ENCODE measurements around the gene CLGN. TPM values are rescaled to one million over a fixed set of nuclear protein-coding genes. Genes with fewer than 3 reads are reported as not detected.

The CLGN gene
- total RNA-seq, 1 experiment from 2014 or later = 2.9 TPM

GRCh38 chr4:140344101-140344500 is 83.3 kb downstream of the CLGN start:
- Histone ChIP-seq H3K4me2 (ENCODE audit: insufficient read depth, insufficient read length, low read length) (no peak overlapping the region), H3K23ac (ENCODE audit: insufficient read length, low read depth, low read length) (no peak overlapping the region), H4K5ac (ENCODE audit: insufficient read length, low read depth, low read length) (no peak overlapping the region), H4K20me1 (ENCODE audit: control insufficient read depth, insufficient read depth, insufficient read length) (no peaks in the 10 kb centered on the region), H3K14ac (ENCODE audit: insufficient read depth, low read length) (no peak overlapping the region), H3K4ac (ENCODE audit: low read depth, low read length) (no peak overlapping the region), H3T11ph (ENCODE audit: low read length) (no peak overlapping the region), H2AFZ (ENCODE audit: low read length) (no peak overlapping the region), H3K27ac (ENCODE audit: insufficient read length, low read depth, low read length) (no peak overlapping the region), H3K9ac (ENCODE audit: extremely low read depth, insufficient read length, low read length) (no peak overlapping the region), H3K79me2 (ENCODE audit: insufficient read depth, low read length) (no peaks in the 10 kb centered on the region), H4K91ac (ENCODE audit: insufficient read length, low read depth, low read length) (no peak overlapping the region), H3K79me1 (ENCODE audit: insufficient read depth, low read depth, low read length, poor library complexity, severe bottlenecking) (no peaks in the 10 kb centered on the region), H3K18ac (ENCODE audit: insufficient read length, low read depth, low read length) (no peak overlapping the region), H3K23me2 (ENCODE audit: insufficient read length, low read depth, low read length, poor library complexity, severe bottlenecking) (no peaks in the 10 kb centered on the region), H4K8ac (replicated peaks; ENCODE audit: insufficient read length, low read depth, low read length) (no peak overlapping the region), H2BK20ac (ENCODE audit: low read depth, low read length, poor library complexity, severe bottlenecking) (no peak overlapping the region), H2BK12ac (ENCODE audit: insufficient read length, low read depth, low read length) (no peak overlapping the region), H2BK15ac (ENCODE audit: low read depth, low read length) (no peak overlapping the region), H3K27me3 (ENCODE audit: insufficient read depth, low read length) (no peaks in the 10 kb centered on the region), H3K4me1 (ENCODE audit: insufficient read depth, low read length) (peaks cover 10% of the 10 kb centered on the region; the same call in 1 of the 2 replicates), H2BK120ac (ENCODE audit: low read depth, low read length, poor library complexity, severe bottlenecking) (no peak overlapping the region), H2BK5ac (ENCODE audit: insufficient read length, low read length) (no peak overlapping the region), H3K56ac (ENCODE audit: insufficient read length, low read depth, low read length) (no peak overlapping the region), H3K9me3 (ENCODE audit: control insufficient read depth, low read depth, low read length) (no peaks in the 10 kb centered on the region), H2AK5ac (ENCODE audit: insufficient read length, low read length) (no peak overlapping the region)
- TF ChIP-seq CTCF (conservative IDR thresholded peaks at IDR 0.05) = no peak
- H3K36me3 Mint-ChIP-seq (ENCODE audit: insufficient read depth in 1 of 3, low read depth in 3 of 3) = no peaks in the 10 kb centered on the region
- no peak overlapping the region for H3K27ac Mint-ChIP-seq
- H3K27me3 Mint-ChIP-seq (ENCODE audit: low read depth) = peaks cover 6% of the 10 kb centered on the region
- H3K9me3 Mint-ChIP-seq = no peaks in the 10 kb centered on the region
- no peak for DNase-seq
- no peak overlapping the region for H3K4me3 Mint-ChIP-seq
- WGBS (ENCODE audit: extremely low coverage, insufficient read length, low lambda C conversion rate) = no CpG with 5 or more reads among the region's 3 CpGs
- peaks cover 26 to 30% of the 10 kb centered on the region in 2 experiments for H3K4me1 Mint-ChIP-seq

Measured in H9 (cell line).